GM21423 (cell line): Measurements from ENCODE around the gene WNT8B.

ENCODE experiments used
- ATAC-seq: cut with Tn5 transposase; IDR thresholded peaks from one replicate; pipeline ENCODE4 v1.9.1; 2021; ENCODE audit warnings: mild to moderate bottlenecking, moderate library complexity; ENCODE audit not compliant: unreplicated experiment

WNT8B gene

GRCh38 chr10:100462709-100463108, at the start of gene WNT8B:
TSS of gene WNT8B (plus strand) at chr10:100463009. CDS start at chr10:100463169, 160 bp downstream.
- ATAC-seq = no peak

GRCh38 chr10:100413173-100413572, 49.6 kb upstream of the WNT8B start:
- no peak for ATAC-seq

GRCh38 chr10:100419911-100420449, 42.8 kb upstream of the WNT8B start:
- no peak for ATAC-seq

DNA sequence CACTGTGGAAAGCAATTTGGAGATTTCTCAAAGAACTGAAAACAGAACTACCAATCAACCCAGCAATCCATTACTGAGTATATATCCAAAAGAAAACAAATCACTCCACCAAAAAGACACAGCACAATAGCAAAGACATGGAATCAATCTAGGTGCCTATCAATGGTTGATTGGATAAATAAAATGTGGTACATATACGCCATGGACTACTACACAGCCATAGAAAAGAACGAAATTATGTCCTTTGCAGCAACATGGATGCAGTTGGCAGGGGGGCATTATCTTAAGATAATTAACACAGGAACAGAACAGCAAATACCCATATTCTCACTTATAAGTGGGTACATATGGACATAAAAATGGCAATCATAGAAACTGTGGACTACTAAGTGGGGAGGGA, 35.4 kb upstream of the WNT8B start:
- no peak for ATAC-seq

GRCh38 chr10:100433253-100434240, 29.3 kb upstream of the WNT8B start:
- ATAC-seq = peak; percentile 87

DNA sequence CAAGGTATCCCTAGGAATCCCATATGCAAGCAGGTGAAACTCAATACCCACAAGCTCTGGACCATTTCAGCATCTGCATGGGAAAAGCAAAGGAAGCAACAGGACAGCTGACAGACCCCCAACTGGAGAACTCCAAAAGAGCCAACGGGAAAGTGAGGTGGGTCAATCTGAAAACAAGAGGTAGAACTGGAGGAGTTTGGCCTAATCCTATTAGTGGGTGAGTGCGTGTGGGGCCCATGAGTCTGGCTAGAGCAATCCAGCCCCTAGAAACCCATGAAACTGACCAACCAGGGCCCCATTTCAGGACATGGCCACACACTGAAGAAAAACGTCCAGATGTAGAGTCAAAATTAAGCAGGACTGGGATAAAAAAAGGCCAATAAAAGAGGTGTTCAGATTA, 26.6 kb upstream of the WNT8B start:
- no peak for ATAC-seq

GRCh38 chr10:100438674-100439315, 24.0 kb upstream of the WNT8B start:
- no peak for ATAC-seq

DNA sequence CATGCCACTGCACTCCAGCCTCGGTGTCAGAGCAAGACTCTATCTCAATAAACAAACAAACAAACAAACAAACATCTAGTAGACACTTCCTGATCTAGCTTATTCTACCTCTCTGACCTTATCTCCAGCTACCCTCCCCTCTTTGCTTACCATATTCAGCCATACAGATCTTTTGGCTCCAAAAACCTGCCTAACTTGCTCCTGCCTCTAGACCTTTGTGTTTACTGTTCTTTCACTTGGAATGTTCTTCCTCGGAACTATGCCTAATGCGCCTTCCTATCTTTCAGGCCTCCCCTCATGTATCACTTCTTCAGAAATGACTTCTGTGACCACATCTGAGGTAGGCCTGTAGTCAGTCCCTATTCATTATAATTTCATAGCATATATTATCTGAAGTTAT, 20.3 kb upstream of the WNT8B start:
- no peak for ATAC-seq

DNA sequence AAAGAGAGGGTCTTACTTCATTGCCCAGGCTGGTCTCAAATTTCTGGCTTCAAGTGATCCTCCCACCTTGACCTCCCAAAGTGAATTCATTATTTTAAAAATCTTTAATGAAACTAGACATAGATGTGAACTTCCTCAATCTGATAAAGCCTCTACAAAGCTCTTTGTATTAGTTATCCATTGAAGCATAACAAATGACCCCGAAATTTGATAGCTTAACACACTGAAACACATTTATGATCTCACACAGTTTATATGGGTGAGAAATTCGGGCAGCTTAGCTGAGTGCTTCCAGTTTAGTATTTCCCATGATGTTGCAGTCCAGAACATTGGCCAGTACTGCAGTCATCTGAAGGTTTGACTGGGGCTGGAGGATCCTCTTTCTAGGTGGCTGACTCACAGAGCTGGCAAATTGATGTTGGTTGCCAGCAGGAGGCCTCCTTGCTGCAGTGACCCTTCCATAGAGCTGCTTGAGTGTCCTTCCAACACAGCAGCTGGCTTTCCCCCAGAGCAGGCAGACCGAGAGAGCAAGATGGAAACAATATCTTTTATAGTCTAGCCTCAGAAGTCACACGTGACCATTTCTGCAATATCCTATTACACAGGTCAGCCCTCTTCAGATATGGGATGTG, 16.6 kb upstream of the WNT8B start:
- ATAC-seq = no peak

- ATAC-seq = no peak
Measured at GRCh38 chr10:100447663-100448062, 15.1 kb upstream of the WNT8B start.

DNA sequence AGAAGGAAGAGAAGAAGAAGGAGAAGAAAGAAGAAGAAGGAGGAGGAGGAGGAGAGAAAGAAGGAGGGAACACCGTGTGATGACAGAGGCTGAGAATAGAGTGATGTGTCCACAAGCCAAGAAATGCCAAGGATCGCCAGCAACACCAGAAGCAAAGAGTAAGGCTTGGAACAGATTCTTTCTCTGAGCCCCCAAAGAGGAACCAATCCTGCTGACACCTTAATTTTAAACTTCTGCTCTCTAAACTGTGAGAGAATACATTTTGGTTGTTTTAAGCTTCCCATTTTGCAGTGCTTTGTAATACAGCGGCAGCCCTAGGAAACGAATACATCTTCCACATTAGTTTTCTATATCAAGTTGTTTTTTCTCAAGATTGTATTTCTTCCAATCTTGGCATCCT, 13.9 kb upstream of the WNT8B start:
- ATAC-seq = no peak

- no peak for ATAC-seq
Measured at GRCh38 chr10:100468322-100468721, 5.5 kb downstream of the WNT8B start.

DNA sequence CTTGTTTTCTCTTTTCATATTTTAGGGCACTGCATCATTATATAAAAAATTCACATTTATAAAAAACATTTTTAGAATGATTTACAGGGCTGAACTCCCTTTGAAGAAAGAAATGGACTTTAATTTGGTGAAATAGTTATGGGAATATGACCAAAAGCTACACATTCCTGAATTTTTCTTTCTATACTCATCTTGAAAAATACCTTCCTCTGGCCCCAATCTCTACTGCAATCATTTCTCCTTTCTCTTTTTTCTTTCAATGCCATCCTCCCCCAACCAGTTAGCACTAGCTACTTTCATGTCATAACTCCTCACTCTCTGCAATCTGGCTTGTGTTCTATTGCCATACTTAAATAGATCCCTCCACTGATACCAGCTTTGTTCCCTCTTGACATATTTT, 6.2 kb downstream of the WNT8B start:
- no peak for ATAC-seq

DNA sequence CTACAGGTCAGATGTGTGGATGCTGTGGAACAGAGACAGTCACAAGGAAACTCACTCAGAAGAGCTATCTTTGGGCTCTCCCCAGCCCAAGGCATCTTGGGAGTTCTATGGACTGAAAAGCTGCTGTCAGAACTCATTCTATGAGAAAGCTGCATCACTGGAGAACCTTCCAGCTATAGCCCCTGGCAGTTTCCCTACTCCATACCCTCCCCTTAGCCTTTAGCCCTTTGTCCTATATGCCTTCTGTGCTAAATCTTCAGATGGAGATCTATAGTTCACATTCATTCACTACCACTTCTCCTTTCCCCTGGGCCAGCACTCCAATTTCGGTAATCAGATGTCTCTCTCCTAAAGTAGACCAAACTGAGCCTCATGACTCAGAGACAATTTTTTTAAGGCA, 6.9 kb downstream of the WNT8B start:
- ATAC-seq = no peak

DNA sequence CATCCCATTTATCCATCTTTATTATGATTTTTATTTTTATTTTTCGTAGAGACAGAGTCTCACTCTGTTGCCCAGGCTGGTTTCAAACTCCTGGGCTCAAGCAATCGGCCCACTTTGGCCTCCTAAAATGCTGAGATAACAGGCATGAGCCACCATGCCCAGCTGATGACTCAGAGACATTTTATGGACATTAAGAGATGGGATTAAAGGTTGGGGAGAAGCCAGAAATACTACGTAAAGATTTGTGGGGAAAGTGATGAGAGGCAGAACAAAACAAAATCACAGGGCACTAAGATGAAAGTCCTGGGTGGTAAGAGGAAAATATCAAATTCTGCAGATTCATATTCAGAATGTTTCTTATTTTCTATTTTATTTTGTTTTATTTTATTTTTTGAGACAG, 7.6 kb downstream of the WNT8B start:
- ATAC-seq = no peak

DNA sequence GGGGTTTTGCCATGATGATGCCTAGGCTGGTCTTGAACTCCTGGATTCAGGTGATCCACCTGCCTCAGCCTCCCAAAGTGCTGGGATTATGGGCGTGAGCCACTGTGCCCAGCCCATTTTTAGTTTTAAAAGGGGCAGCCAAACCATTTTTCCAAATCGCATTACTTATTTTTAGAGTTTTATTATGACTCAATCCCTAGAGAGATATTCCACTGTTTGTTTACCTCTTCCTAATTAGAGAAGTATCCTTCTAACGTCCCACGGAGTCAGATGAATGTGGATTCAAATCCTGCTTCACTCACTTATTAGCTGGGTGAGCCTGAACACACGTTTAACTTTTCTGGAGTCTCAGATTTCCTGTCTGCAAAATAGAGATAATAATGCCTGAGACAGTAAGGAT, 15.2 kb downstream of the WNT8B start:
- ATAC-seq = no peak

DNA sequence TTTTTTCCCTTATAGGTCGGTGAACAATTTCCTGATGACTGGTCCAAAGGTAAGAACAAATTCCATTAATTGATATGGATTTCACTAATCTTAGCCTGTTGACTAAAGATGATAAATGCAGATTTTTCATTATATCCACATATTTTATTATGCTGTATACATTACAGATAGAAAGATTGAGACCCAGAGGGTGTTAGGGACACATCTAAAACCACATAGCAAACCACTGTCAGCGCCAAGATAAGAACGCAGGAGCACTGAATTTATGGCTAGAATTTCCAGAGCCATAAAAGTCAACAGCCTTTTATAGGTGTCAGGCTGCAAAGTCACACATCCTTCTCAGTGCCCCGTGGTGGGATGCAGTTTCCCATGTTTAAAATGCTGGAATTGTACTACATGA, 16.2 kb downstream of the WNT8B start:
- ATAC-seq = no peak

DNA sequence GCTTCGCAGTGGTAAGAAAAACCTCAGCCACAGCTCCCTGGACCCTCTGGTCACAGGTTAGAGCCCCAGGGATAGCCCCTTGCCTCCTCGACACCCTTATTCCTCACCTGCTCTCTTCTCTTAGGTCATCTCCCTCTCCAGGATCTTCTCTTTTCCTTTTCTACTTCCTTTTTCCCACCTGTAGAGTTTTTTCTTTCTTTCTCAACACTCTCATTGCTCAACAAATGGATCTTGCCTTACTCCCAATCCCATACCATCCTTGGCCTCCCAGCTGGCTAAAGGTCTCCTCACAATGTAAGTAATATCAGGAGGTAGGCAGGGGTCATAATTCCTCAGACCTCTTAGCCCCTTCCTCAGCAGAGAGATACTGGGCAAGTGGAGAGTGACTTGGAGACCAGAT, 17.2 kb downstream of the WNT8B start:
- no peak for ATAC-seq

GRCh38 chr10:100481462-100482081, 18.8 kb downstream of the WNT8B start:
- peak; percentile 98 for ATAC-seq

DNA sequence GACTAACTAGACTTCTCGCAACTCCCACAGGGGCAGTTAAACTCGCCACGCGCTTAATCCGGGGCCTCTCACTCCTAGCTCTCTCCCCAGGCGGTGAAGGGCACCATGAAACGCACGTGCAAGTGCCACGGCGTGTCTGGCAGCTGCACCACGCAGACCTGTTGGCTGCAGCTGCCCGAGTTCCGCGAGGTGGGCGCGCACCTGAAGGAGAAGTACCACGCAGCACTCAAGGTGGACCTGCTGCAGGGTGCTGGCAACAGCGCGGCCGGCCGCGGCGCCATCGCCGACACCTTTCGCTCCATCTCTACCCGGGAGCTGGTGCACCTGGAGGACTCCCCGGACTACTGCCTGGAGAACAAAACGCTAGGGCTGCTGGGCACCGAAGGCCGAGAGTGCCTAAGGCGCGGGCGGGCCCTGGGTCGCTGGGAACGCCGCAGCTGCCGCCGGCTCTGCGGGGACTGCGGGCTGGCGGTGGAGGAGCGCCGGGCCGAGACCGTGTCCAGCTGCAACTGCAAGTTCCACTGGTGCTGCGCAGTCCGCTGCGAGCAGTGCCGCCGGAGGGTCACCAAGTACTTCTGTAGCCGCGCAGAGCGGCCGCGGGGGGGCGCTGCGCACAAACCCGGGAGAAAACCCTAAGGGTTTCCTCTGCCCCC, 19.5 kb downstream of the WNT8B start:
- peak; percentile 42 for ATAC-seq

- ATAC-seq = no peak
Measured at GRCh38 chr10:100482834-100483185, 20.0 kb downstream of the WNT8B start.
